ENCODE results near the gene CSPG4. TPM values are rescaled to one million over a fixed set of nuclear protein-coding genes. Genes with fewer than 3 reads are reported as not detected.
"Not testable (repeated sequence)": the region's sequence is repeated elsewhere in the genome, so short reads cannot be mapped to it uniquely, and the experiment has no call there.

Gene CSPG4
- total and polyA plus RNA-seq, 2 of the 8 experiments (the other 6 are each of a cell fraction or from before 2014, with no cell fraction given), result 1.4 to 3.0 TPM

GRCh38 chr15:75730376-75731247, 18.0 kb upstream of the CSPG4 start:
- H4K91ac ChIP-seq (replicated peaks; ENCODE audit: insufficient read length, low read length); H3K27me3 ChIP-seq (replicated peaks in 1 of 4; ENCODE audit: control insufficient read depth in 3 of 4, extremely low read depth in 1 of 4, insufficient read depth in 3 of 4, low read length in 3 of 4); H3K79me2 ChIP-seq (ENCODE audit: control insufficient read depth in 1 of 2, insufficient read depth in 2 of 2, low read length in 2 of 2); H3K4me3 ChIP-seq (ENCODE audit: extremely low read depth in 1 of 4, insufficient read depth in 2 of 4, low read depth in 3 of 4, low read length in 4 of 4); H4K20me1 ChIP-seq (replicated peaks in 1 of 2; ENCODE audit: control insufficient read depth in 1 of 2, insufficient read depth in 2 of 2, low read length in 2 of 2); H2BK5ac ChIP-seq (ENCODE audit: low read depth, low read length); H2AFZ ChIP-seq (ENCODE audit: low read length); H3K18ac ChIP-seq (ENCODE audit: extremely low read depth, low read length); H3K36me3 ChIP-seq (ENCODE audit: control insufficient read depth in 2 of 4, insufficient read depth in 4 of 4, low read length in 3 of 4); H3K14ac ChIP-seq (ENCODE audit: insufficient read length); H2BK12ac ChIP-seq (ENCODE audit: low read depth, low read length); H3K23ac ChIP-seq (ENCODE audit: insufficient read length); H4K8ac ChIP-seq (ENCODE audit: extremely low read depth, insufficient read depth, low read length); H3K9ac ChIP-seq (replicated peaks in 1 of 4; ENCODE audit: extremely low read depth in 1 of 4, low read depth in 3 of 4, low read length in 3 of 4); H4K5ac ChIP-seq (ENCODE audit: insufficient read length, low read depth, low read length); H2BK20ac ChIP-seq (ENCODE audit: low read length); H2BK120ac ChIP-seq (replicated peaks; ENCODE audit: low read depth, low read length); DNase-seq (ENCODE audit: low read depth in 1 of 2, low spot score in 2 of 2); H3K23me2 ChIP-seq (ENCODE audit: low read depth, low read length); H3K4me1 ChIP-seq (replicated peaks in 1 of 4; ENCODE audit: control insufficient read depth in 3 of 4, insufficient read depth in 4 of 4, low read length in 3 of 4); H3K9me3 ChIP-seq (ENCODE audit: insufficient read depth in 2 of 2, low read depth in 1 of 2, low read length in 1 of 2); H3K4me2 ChIP-seq (ENCODE audit: insufficient read depth in 1 of 2, low read depth in 2 of 2, low read length in 2 of 2); H3K27ac ChIP-seq (ENCODE audit: low read depth, low read length); H3K4ac ChIP-seq (replicated peaks; ENCODE audit: insufficient read length, low read depth, low read length); H3K79me1 ChIP-seq (ENCODE audit: low read depth, low read length); H3K56ac ChIP-seq (replicated peaks; ENCODE audit: insufficient read length, low read depth, low read length); POLR2A ChIA-PET (ENCODE audit: partially characterized antibody); H2BK15ac ChIP-seq (ENCODE audit: low read length); FAIRE-seq: not testable (repeated sequence)
- 90% methylated on average over 15 of the region's 17 CpGs; no CpG with 5 or more reads in 1 of the 2 experiments for WGBS, 2 experiments (ENCODE audit: extremely low coverage in 1 of 2, insufficient coverage in 1 of 2, insufficient read length in 1 of 2, insufficient replicate concordance in 2 of 2, low coverage in 1 of 2, low lambda C conversion rate in 2 of 2, missing lambda C conversion rate in 1 of 2)
- peak overlapping the region; percentile 65; the same call in 1 of the 2 replicates for H2AK5ac ChIP-seq (ENCODE audit: low read depth, low read length)
- CTCF ChIA-PET (ENCODE audit: partially characterized antibody), result interaction anchor here (1.4 to 15.3 kb wide), 8 partner anchors 10 to 74 kb away, joined by 3 to 224 read pairs (median 6); no protein-coding TSS in a partner anchor

Measured in H1 (cell line).